HG02610 (cell line): ENCODE results near the gene BSPRY.
"Not testable (repeated sequence)": the region's sequence is repeated elsewhere in the genome, so short reads cannot be mapped to it uniquely, and the experiment has no call there.

Experiments used
- ATAC-seq: cut with Tn5 transposase; IDR thresholded peaks from one replicate; pipeline ENCODE4 v1.9.1; 2021; ENCODE audit warnings: mild to moderate bottlenecking, moderate library complexity; ENCODE audit not compliant: unreplicated experiment

BSPRY gene

GRCh38 chr9:113368982-113369854 lies 19.9 kb downstream of the BSPRY start:
- ATAC-seq = no peak

- no peak for ATAC-seq
Measured at GRCh38 chr9:113369855-113370140, 20.5 kb downstream of the BSPRY start.

- no peak for ATAC-seq
Measured at GRCh38 chr9:113370806-113371325, 21.5 kb downstream of the BSPRY start.

GRCh38 chr9:113372059-113372458 lies 22.7 kb downstream of the BSPRY start:
- ATAC-seq = no peak

- no peak for ATAC-seq
Measured at GRCh38 chr9:113373256-113373655, 23.9 kb downstream of the BSPRY start.

- no peak for ATAC-seq
Measured at GRCh38 chr9:113373676-113374392, 24.5 kb downstream of the BSPRY start.

GRCh38 chr9:113375057-113376023 lies 26.0 kb downstream of the BSPRY start:
- no peak for ATAC-seq

GRCh38 chr9:113376634-113377567 lies 27.6 kb downstream of the BSPRY start, which contains the start of gene HDHD3:
TSS of gene HDHD3 (minus strand) at chr9:113376986. CDS start at chr9:113374354, 2,632 bp downstream.
- peak; percentile 83 for ATAC-seq

- not testable (repeated sequence) for ATAC-seq
Measured at GRCh38 chr9:113379094-113379828, 29.9 kb downstream of the BSPRY start.

GRCh38 chr9:113379829-113380210 lies 30.5 kb downstream of the BSPRY start:
- not testable (repeated sequence) for ATAC-seq

- peak; percentile 67 for ATAC-seq
Measured at GRCh38 chr9:113380869-113381378, 31.6 kb downstream of the BSPRY start.

- not testable (repeated sequence) for ATAC-seq
Measured at GRCh38 chr9:113381441-113381840, 32.1 kb downstream of the BSPRY start.

- ATAC-seq = no peak
Measured at GRCh38 chr9:113381909-113382411, 32.6 kb downstream of the BSPRY start.

- ATAC-seq = no peak
Measured at GRCh38 chr9:113386571-113387393, 37.4 kb downstream of the BSPRY start.

- ATAC-seq = no peak
Measured at GRCh38 chr9:113387560-113388230, 38.4 kb downstream of the BSPRY start.

GRCh38 chr9:113388833-113389232 lies 39.5 kb downstream of the BSPRY start:
- no peak for ATAC-seq

- no peak for ATAC-seq
Measured at GRCh38 chr9:113389451-113389850, 40.1 kb downstream of the BSPRY start.
